K562 (cell line): ENCODE measurements around the gene RCL1.

ENCODE experiments used
- CTCF ChIP-seq, 3 experiments: IDR thresholded peaks in 2 of 3; conservative IDR thresholded peaks in 1 of 3; 2 replicates each; pipeline ENCODE4 v1.5.1; 2011 to 2012; ENCODE audit warnings: low read length in 3 of 3, mild to moderate bottlenecking in 3 of 3, control low read depth in 2 of 3, improper control_type of control experiment in 1 of 3, inconsistent platforms in 1 of 3, low read depth in 1 of 3, mixed read lengths in 1 of 3, moderate library complexity in 1 of 3; ENCODE audit not compliant: insufficient read depth in 2 of 3
- CUX1 ChIP-seq: fragments of 200-800 bp; sonication (Bioruptor generic); IDR thresholded peaks from 2 replicates; pipeline ENCODE4 v1.6.1; 2016; ENCODE audit warnings: missing genetic modification characterization, missing compliant biosample characterization
- EZH2 ChIP-seq: IDR thresholded peaks from 2 replicates; pipeline ENCODE4 v1.6.1; 2012; ENCODE audit warnings: low read depth, mild to moderate bottlenecking, inconsistent platforms, low read length, borderline replicate concordance
- FOS ChIP-seq: IDR thresholded peaks from 3 replicates; pipeline ENCODE4 v1.6.1; 2011; ENCODE audit not compliant: insufficient read length; ENCODE audit errors: extremely low read depth
- HNRNPUL1 ChIP-seq: fragments of 200-400 bp; formaldehyde crosslinking; IDR thresholded peaks from 2 replicates; pipeline ENCODE4 v1.6.1; 2017; ENCODE audit warnings: low read length
- MBD2 ChIP-seq: sonication (generic); IDR thresholded peaks from 2 replicates; pipeline ENCODE4 v1.6.1; 2016; ENCODE audit warnings: low read depth, borderline replicate concordance
- NFATC3 ChIP-seq: fragments of 450-650 bp; IDR thresholded peaks from 2 replicates; pipeline ENCODE4 v1.6.1; 2017; ENCODE audit warnings: mild to moderate bottlenecking
- NR0B1 ChIP-seq: fragments of 450-650 bp; IDR thresholded peaks from one replicate; pipeline ENCODE4 v1.6.1; 2018; ENCODE audit warnings: mild to moderate bottlenecking, moderate library complexity; ENCODE audit not compliant: partially characterized antibody
- POLR2AphosphoS5 ChIP-seq: IDR thresholded peaks from 2 replicates; pipeline ENCODE4 v1.6.1; 2011; ENCODE audit warnings: mild to moderate bottlenecking, low read depth, low read length, moderate library complexity; ENCODE audit not compliant: control insufficient read depth, insufficient read depth
- SRF ChIP-seq, 2 experiments: fragments of 250-450, 450-650 bp in 1 of 2; sonication (Bioruptor Pico) in 1 of 2; sonication (generic) in 1 of 2; formaldehyde crosslinking; IDR thresholded peaks; 2 replicates each; pipeline versions ENCODE4 v1.5.0 to v1.5.1; 2020 to 2022; ENCODE audit warnings: mild to moderate bottlenecking in 1 of 2, missing genetic modification reagents in 1 of 2
- TCFL5 ChIP-seq: fragments of 250-450 bp; sonication (Bioruptor Pico); conservative IDR thresholded peaks from 2 replicates; pipeline ENCODE4 v1.6.1; 2021; ENCODE audit warnings: mild to moderate bottlenecking, moderate library complexity, matching md5 sums
- ZNF23 ChIP-seq: fragments of 250-450 bp; sonication (Bioruptor Pico); IDR thresholded peaks from 2 replicates; pipeline ENCODE4 v1.4.0; 2020; ENCODE audit warnings: mild to moderate bottlenecking
- ZNF699 ChIP-seq: fragments of 250-450 bp; sonication (Bioruptor Pico); IDR thresholded peaks from 2 replicates; pipeline ENCODE4 v1.8.0; 2021; ENCODE audit warnings: mild to moderate bottlenecking, moderate library complexity; ENCODE audit not compliant: insufficient replicate concordance
- ZSCAN32 ChIP-seq: fragments of 450-650 bp; formaldehyde crosslinking; IDR thresholded peaks from 2 replicates; pipeline ENCODE4 v1.4.0; 2020; ENCODE audit warnings: mild to moderate bottlenecking, moderate library complexity

GRCh38 chr9:4820168-4820567, 27.4 kb downstream of the RCL1 start:
- TF ChIP-seq MBD2: no peak
- no peak for TF ChIP-seq ZNF23
- no peak for TF ChIP-seq NR0B1
- no peak for TF ChIP-seq SRF (CRISPR knock-in tag; IDR thresholded peaks at IDR 0.05)
- TF ChIP-seq POLR2AphosphoS5: no peak
- no peak for TF ChIP-seq EZH2
- no peak for TF ChIP-seq CTCF (IDR thresholded peaks at IDR 0.05 in 2 of 3, conservative IDR thresholded peaks at IDR 0.05 in 1 of 3; ENCODE audit: insufficient read depth in 2 of 3, low read depth in 1 of 3, low read length in 3 of 3)
- TF ChIP-seq HNRNPUL1: no peak
- no peak for TF ChIP-seq NFATC3
- no peak for TF ChIP-seq ZSCAN32 (CRISPR knock-in tag)
- no peak for TF ChIP-seq FOS
- TF ChIP-seq TCFL5 (CRISPR knock-in tag): no peak
- no peak for TF ChIP-seq ZNF699
- no peak for TF ChIP-seq CUX1 (CRISPR knock-in tag)
